Smooth muscle cell of the brain vasculature (primary cell): ENCODE measurements around the gene PPEF1.

Source experiments
- DNase-seq: peaks from one replicate; pipeline ENCODE4 v3.0.0-alpha.2; 2012; ENCODE audit warnings: low read depth, low spot score

PPEF1 gene, protein sequence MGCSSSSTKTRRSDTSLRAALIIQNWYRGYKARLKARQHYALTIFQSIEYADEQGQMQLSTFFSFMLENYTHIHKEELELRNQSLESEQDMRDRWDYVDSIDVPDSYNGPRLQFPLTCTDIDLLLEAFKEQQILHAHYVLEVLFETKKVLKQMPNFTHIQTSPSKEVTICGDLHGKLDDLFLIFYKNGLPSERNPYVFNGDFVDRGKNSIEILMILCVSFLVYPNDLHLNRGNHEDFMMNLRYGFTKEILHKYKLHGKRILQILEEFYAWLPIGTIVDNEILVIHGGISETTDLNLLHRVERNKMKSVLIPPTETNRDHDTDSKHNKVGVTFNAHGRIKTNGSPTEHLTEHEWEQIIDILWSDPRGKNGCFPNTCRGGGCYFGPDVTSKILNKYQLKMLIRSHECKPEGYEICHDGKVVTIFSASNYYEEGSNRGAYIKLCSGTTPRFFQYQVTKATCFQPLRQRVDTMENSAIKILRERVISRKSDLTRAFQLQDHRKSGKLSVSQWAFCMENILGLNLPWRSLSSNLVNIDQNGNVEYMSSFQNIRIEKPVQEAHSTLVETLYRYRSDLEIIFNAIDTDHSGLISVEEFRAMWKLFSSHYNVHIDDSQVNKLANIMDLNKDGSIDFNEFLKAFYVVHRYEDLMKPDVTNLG

DNA sequence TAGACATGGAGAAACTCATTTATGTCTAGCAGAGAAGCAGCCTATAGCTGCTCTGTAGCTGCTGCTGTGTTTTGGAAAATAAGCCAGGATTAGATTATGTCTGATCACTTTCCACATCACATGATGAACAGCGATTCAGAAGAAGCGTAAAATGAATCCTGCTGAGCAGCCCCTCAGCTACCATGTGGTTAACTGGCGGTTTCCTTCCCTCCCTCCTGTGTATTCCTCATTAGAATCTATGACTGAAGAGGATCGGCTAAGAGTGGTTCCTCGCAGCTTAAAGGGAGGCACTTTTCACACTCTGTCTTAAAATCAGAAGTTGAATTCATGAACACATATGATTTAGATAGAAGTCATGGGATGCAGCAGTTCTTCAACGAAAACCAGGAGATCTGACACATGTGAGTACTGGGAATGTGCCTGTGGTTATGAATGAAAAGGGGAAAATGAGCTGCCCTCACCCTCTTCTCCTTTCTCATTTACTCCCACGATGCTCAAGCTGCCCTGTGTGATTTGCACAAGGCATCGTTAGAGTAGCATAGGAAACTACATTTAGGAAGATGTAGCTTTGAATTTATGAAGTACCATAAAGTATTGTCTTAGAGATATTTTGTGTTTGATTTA lies at the start of gene PPEF1:
TSS of gene PPEF1 (plus strand) at position 220 of the 624 bp plus-strand sequence. CDS start at position 356, 136 bp downstream.
- DNase-seq = no peak

DNA sequence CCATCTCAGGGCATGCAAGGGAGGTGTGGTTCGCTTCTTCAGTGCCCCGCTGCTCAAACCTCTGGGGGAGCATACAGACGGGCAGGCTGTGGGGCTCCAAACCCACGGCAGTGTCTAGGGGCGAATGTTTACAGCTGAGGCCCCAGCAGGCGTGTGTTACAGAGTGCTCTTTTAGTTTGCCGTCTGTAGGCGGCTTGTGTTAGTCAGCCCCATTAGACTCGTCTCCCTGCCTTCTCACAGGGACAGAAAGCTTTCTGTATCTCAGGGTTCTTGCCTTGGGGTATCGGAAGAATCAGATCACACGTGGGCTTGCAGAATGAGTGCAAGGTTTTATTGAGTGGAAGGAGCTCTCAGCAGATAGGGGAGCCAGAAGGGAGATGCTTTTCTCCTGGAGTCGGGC lies 46.2 kb upstream of the PPEF1 start:
- no peak for DNase-seq

DNA sequence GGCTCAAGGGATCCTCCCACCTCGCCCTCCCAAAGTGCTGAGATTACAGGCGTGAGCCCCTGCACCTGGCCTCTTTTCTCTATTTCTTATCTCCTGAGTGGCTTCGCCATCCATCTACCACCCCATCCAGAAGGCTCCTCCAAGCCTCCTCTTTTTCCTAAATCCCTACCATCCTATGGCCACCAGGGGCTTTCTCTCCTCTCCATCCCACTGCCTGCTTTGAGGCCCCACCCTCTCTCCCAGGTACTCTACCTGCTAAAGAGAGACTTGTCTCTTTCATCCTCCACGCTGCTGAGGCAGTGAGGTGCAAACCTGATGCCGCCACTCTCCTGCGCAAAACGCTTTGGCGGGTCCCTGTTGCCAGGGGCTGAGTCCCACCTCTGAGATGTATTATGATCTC lies 42.5 kb upstream of the PPEF1 start:
- no peak for DNase-seq

GRCh38 chrX:18666614-18667013 lies 40.8 kb upstream of the PPEF1 start:
- no peak for DNase-seq

GRCh38 chrX:18668071-18668835 lies 39.2 kb upstream of the PPEF1 start:
- DNase-seq = no peak

DNA sequence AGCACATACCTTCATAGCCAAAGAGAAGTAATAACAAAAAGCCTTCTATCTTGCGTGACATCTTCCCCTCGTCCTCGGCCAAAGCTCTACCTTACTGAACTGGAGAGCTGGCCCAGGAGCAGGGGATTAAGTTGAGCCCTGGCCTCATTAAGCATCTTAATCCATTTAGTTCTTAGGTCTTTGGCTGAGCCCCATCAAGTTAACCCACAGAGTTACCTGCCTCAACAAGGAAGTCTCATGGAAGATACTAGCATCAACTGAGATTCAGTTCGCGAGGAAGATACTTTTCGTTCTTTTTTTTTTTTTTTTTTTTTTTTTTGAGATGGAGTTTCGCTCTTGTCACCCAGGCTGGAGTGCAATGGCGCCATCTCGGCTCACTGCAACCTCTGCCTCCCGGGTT lies 35.4 kb upstream of the PPEF1 start, which contains the start of gene RS1:
TSS of gene RS1 (minus strand) at position 101 of the 400 bp plus-strand sequence. CDS start at position 61, 40 bp downstream.
- DNase-seq = no peak

- DNase-seq = no peak
Observed at GRCh38 chrX:18674417-18674787, 33.0 kb upstream of the PPEF1 start.

- peak; percentile 31 for DNase-seq
Observed at GRCh38 chrX:18674788-18675735, 32.4 kb upstream of the PPEF1 start.

GRCh38 chrX:18676050-18676449 lies 31.4 kb upstream of the PPEF1 start:
- DNase-seq = no peak

GRCh38 chrX:18676470-18676869 lies 31.0 kb upstream of the PPEF1 start:
- DNase-seq = no peak

DNA sequence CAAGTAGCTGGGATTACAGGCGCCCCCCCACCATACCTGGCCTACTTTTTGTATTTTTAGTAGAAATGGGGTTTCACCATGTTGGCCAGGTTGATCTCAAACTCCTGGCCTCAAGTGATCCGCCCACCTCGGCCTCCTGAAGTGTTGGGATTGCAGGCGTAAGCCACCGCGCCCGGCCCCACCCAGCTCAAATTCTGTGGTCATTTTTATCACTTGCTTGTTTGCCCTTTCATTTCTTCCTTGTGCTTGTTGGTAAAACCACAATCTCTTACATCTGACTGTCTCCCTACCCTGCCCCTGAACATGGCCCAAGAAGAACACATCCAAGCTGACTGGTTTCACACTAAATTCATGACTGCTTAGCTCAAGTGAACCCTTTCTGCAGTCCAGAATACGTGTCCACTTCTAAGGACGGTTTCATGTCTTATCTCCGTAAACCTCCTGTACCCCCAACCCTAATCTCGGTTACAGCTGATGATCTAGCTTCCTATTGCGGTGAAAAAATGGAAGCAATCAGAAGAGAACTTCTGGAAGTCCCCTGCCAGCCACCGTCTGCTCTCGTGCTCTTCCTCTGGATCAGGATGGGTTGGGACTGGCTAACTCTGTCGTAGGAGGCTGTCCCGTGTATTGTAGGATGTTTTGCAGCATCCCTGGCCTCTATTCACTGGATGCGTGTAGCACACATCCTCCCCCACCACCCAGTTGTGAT lies 30.1 kb upstream of the PPEF1 start:
- DNase-seq = no peak

DNA sequence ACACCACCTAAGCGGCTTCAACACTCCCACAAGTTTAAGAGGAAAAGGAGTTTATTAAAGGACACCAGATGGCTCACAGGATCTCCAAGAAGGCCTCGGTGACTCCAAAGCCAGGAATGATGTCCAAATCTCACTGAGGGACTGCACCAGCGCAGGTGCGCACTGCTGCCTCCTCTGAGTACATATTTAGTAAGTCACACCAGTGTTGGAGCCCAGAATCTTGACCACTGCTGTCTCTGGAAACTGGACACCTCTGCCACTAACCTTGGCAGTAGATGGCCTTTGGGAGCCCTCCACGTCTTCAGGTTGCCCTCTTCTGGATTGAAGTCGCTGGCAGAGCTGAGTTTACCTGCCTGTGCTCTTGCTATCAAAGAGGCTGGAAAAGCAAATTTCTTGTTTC lies 25.4 kb upstream of the PPEF1 start:
- DNase-seq = no peak

DNA sequence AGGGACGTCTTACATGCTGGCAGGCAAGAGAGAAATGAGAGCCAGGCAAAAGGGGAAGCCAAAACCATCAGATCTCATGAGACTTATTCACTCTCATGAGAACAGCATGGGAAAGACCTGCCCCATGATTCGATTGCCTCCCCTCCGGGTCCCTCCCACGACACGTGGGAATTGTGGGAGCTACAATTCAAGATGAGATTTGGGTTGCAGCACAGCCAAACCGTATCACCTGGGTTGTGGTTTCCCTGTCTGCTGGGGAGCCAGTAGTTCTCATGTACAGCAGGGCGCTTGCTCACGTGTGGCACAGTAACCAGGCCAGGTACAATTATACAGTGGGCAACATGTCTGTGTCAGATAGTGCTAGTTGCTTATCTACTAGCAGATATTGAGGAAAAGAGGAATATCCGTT lies 24.5 kb upstream of the PPEF1 start:
- no peak for DNase-seq

GRCh38 chrX:18687856-18688495 lies 19.5 kb upstream of the PPEF1 start:
- DNase-seq = no peak

DNA sequence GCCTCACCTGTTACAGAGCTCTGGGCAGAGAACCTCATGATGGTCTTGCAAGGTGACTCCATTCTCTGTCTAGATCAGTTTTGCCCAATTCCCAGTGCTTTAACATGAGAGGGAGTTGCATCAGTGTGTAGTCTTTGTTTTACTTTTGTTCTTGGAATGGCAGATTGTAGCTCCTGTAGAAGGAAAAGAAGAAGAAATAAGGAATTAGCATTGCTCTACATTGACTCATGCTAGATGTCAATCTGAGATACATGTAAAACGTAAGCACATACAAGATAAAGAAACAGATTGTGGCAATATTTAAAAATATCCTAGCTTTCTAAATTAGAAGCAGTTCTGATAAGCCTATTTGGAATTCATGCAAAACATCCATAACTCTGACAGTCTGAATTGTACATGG lies 16.0 kb upstream of the PPEF1 start:
- DNase-seq = no peak

GRCh38 chrX:18692541-18692940 lies 14.9 kb upstream of the PPEF1 start:
- no peak for DNase-seq

DNA sequence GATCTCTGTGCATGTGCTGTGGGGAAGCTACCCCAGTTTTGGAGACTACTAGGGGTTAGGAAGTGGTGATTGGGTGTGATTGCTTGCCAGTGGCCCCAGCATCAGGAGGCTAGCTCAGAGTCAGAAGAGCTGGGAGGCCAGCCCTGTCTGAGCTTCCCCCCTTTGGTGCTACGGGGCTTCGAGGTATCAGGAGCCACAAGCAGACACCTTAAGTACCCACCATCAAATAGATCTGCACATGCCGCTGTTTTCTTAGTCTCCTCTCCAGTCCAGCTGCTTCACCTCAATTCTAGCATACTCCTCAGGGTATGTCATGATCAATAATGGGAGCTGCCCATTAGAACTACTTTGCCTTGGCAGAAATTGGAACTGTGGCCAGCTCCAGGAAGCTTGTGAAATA lies 10.8 kb upstream of the PPEF1 start:
- no peak for DNase-seq

DNA sequence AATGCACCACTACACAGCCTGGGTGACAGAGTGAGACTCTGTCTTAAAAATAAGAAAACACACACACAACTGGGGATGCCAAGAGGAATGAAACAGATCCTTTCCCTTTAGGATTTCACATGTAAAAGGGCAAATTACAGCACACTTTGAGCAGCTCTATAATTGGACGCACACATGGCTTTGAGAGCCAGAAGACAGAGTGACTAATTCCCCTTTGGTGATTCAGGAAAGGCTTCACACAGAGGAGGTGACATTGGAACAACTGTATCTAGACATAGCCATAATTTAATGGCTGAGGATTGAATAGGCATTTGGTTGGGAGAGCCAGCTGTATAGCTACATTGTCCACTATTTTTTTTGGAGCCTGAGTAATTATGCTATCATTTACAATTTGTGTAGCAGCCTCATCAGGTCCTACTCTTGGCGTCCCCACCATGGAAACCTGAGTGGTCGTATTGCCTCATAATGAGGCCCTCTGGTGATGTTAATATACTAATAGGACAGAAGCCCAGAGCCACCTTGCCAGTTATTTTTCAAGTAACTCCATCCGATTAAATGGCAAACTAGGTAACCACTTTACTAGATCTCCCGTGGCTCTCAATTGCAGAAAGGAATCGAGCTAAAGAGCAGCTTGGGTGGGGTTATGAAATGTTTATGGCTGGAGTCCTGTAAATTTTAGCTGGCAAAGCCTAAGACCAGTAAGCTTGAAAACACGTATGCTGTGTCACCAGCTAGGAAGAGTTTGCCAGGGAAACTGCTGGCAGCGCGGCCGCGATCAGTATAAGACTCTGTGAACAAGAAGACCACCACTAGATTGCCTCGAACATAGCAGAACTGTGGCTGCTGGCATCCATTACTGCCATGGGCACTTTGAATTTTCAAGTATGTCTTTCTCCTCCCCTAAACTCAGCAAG lies 8.5 kb upstream of the PPEF1 start:
- no peak for DNase-seq
